Endothelial cell (in vitro differentiated cells): ENCODE measurements around the gene CD302. TPM values are rescaled to one million over a fixed set of nuclear protein-coding genes. Genes with fewer than 3 reads are reported as not detected.
"Not testable (repeated sequence)": the region's sequence is repeated elsewhere in the genome, so short reads cannot be mapped to it uniquely, and the experiment has no call there.

ENCODE experiments used
- DNase-seq: peaks from one replicate; pipeline ENCODE4 v3.0.0; 2021; ENCODE audit warnings: low spot score
- H3K27ac Mint-ChIP-seq: one replicate; pipeline ENCODE4 v1.8.0; 2021; ENCODE audit warnings: mixed read lengths, inconsistent platforms; ENCODE audit not compliant: unreplicated experiment
- H3K27me3 Mint-ChIP-seq: one replicate; pipeline ENCODE4 v1.8.0; 2021; ENCODE audit warnings: mild to moderate bottlenecking, moderate library complexity, mixed read lengths, inconsistent platforms; ENCODE audit not compliant: unreplicated experiment
- H3K36me3 Mint-ChIP-seq: one replicate; pipeline ENCODE4 v1.8.0; 2021; ENCODE audit warnings: mild to moderate bottlenecking, low read depth, mixed read lengths, inconsistent platforms; ENCODE audit not compliant: unreplicated experiment
- H3K4me1 Mint-ChIP-seq: one replicate; pipeline ENCODE4 v1.8.0; 2021; ENCODE audit warnings: mild to moderate bottlenecking, mixed read lengths, inconsistent platforms; ENCODE audit not compliant: unreplicated experiment
- H3K4me3 Mint-ChIP-seq: one replicate; pipeline ENCODE4 v1.8.0; 2021; ENCODE audit warnings: mild to moderate bottlenecking, mixed read lengths, inconsistent platforms; ENCODE audit not compliant: unreplicated experiment
- H3K9me3 Mint-ChIP-seq: one replicate; pipeline ENCODE4 v1.8.0; 2021; ENCODE audit warnings: mixed read lengths, inconsistent platforms; ENCODE audit not compliant: unreplicated experiment
- CTCF ChIP-seq: fragments of 200-600 bp; sonication (generic); IDR thresholded peaks from one replicate; pipeline ENCODE4 v1.5.0; 2021; ENCODE audit warnings: antibody characterized with exemption; ENCODE audit not compliant: unreplicated experiment
- total RNA-seq: library from RNA; stranded (reverse); fragmentation: NEBNext Ultra II Directional; extraction: Animal tissue kit (Norgen Biotek cat#: 25700); gene quantifications from one replicate; pipeline ENCODE4 v1.2.1, GENCODE V29; 2021; ENCODE audit not compliant: unreplicated experiment

CD302 gene
- total RNA-seq, 1 donor from 2014 or later: 5.2 TPM

GRCh38 chr2:159755014-159755413, 43.0 kb downstream of the CD302 start:
- Mint-ChIP-seq H3K9me3 (no peaks in the 10 kb centered on the region), H3K4me1 (peaks cover 20% of the 10 kb centered on the region), H3K4me3 (no peak overlapping the region), H3K27me3 (peaks cover 4% of the 10 kb centered on the region), H3K36me3 (peaks cover 17% of the 10 kb centered on the region), H3K27ac (no peak overlapping the region)
- no peak for DNase-seq
- TF ChIP-seq CTCF: no peak

GRCh38 chr2:159753797-159754196, 44.2 kb downstream of the CD302 start:
- peaks cover 17% of the 10 kb centered on the region for H3K36me3 Mint-ChIP-seq
- H3K27ac Mint-ChIP-seq: no peak overlapping the region
- DNase-seq: no peak
- no peak for TF ChIP-seq CTCF
- H3K9me3 Mint-ChIP-seq: no peaks in the 10 kb centered on the region
- H3K27me3 Mint-ChIP-seq: peaks cover 4% of the 10 kb centered on the region
- H3K4me1 Mint-ChIP-seq: peaks cover 17% of the 10 kb centered on the region
- no peak overlapping the region for H3K4me3 Mint-ChIP-seq

- DNase-seq: no peak
- Mint-ChIP-seq H3K27ac (no peak overlapping the region), H3K27me3 (peaks cover 4% of the 10 kb centered on the region), H3K36me3 (peaks cover 16% of the 10 kb centered on the region), H3K9me3 (no peaks in the 10 kb centered on the region), H3K4me1 (peaks cover 3% of the 10 kb centered on the region), H3K4me3 (no peak overlapping the region)
- no peak for TF ChIP-seq CTCF
Observed at GRCh38 chr2:159750873-159751272, 47.1 kb downstream of the CD302 start.

- Mint-ChIP-seq H3K36me3 (peaks cover 25% of the 10 kb centered on the region), H3K4me3 (no peak overlapping the region), H3K9me3 (no peaks in the 10 kb centered on the region), H3K4me1 (peaks cover 3% of the 10 kb centered on the region), H3K27me3 (peaks cover 4% of the 10 kb centered on the region), H3K27ac (no peak overlapping the region)
- no peak for TF ChIP-seq CTCF
- no peak for DNase-seq
Observed at GRCh38 chr2:159748089-159748488, 49.9 kb downstream of the CD302 start.

GRCh38 chr2:159745237-159745636, 52.8 kb downstream of the CD302 start:
- not testable (repeated sequence) for H3K27ac Mint-ChIP-seq, H3K4me3 Mint-ChIP-seq, H3K27me3 Mint-ChIP-seq, H3K9me3 Mint-ChIP-seq, H3K4me1 Mint-ChIP-seq, DNase-seq
- peaks cover 20% of the 10 kb centered on the region for H3K36me3 Mint-ChIP-seq

- Mint-ChIP-seq H3K36me3 (peaks cover 21% of the 10 kb centered on the region), H3K4me3 (peak overlapping the region; percentile 11), H3K27ac (peak overlapping the region; percentile 12), H3K9me3 (no peaks in the 10 kb centered on the region), H3K27me3 (peaks cover 1% of the 10 kb centered on the region), H3K4me1 (no peaks in the 10 kb centered on the region)
- no peak for DNase-seq
- no peak for TF ChIP-seq CTCF
Observed at GRCh38 chr2:159744363-159744762, 53.6 kb downstream of the CD302 start.
